Measurements from ENCODE around the gene CD19.
"Not testable (repeated sequence)": the region's sequence is repeated elsewhere in the genome, so short reads cannot be mapped to it uniquely, and the experiment has no call there.

The CD19 gene

DNA sequence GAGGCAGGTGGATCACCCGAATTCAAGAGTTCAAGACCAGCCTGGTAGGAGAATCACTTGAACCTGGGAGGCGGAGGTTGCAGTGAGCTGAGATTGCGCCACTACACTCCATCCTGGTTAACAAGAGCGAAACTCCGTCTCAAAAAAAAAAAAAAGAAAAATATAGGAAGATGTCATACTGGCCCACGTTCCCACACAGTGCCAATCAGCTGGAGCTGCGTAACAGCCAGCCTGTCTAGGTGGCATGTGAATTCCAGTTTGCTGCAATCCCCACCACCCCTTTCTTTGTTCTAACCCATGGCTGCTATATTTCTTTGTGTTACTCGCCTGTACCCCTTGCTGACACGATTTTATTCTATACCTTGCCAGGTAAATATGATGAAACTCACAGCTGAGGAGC, 26.4 kb downstream of the CD19 start:
- TF ChIP-seq CTCF (IDR thresholded peaks at IDR 0.05; ENCODE audit: low read depth, low read length), result no peak
- H3K4me3 ChIP-seq (ENCODE audit: low read depth, low read length), result no peak overlapping the region

DNA sequence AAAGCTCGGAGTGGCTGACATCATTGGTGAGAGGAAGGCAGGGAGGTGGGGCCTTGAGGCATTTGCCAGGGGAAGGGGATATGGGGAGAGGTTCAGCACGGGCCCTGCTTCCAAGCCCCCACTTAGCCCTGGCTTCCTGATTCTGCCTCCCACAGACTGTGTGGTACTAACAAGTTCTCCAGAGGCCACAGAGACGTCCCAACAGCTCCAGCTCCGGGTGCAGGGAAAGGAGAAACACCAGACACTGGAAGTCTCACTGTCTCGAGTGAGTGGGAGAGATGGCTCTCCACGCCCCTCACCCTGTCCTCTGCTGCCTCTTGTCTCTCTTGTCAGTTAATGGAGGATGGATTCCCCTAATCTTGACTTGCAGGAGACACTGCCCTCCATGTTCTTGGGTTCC, 27.1 kb downstream of the CD19 start:
- no peak for TF ChIP-seq CTCF (IDR thresholded peaks at IDR 0.05; ENCODE audit: low read depth, low read length)
- no peak overlapping the region for H3K4me3 ChIP-seq (ENCODE audit: low read depth, low read length)

DNA sequence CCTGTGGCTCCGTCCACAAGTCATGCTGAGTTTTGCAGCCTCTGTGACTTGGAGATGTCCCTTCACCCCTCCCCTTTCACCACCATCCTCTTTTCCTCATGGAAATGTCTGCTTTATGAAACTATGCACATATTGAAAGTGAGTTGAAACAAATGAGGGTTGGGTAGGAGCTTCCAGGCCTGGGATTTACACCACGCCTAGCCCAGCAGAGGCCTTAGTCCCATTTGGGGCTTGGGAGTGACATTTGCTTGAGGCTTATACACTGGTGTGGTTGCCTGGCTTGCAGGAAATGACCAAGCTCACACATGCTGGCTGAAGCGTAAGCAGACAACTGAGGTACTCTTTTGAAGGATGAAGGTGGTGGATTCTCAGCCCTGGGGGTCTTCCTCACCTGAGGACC, 32.3 kb downstream of the CD19 start:
- TF ChIP-seq CTCF (IDR thresholded peaks at IDR 0.05; ENCODE audit: low read depth, low read length), result no peak
- H3K4me3 ChIP-seq (ENCODE audit: low read depth, low read length), result no peak overlapping the region

- H3K4me3 ChIP-seq (ENCODE audit: low read depth, low read length), result no peak overlapping the region
- TF ChIP-seq CTCF (IDR thresholded peaks at IDR 0.05; ENCODE audit: low read depth, low read length), result no peak
These were observed 32.7 kb downstream of the CD19 start for GRCh38 chr16:28964496-28964895.

GRCh38 chr16:28967156-28967555, 35.4 kb downstream of the CD19 start:
- no peak overlapping the region for H3K4me3 ChIP-seq (ENCODE audit: low read depth, low read length)
- no peak for TF ChIP-seq CTCF (IDR thresholded peaks at IDR 0.05; ENCODE audit: low read depth, low read length)

GRCh38 chr16:28969696-28970095, 37.9 kb downstream of the CD19 start:
- H3K4me3 ChIP-seq (ENCODE audit: low read depth, low read length), result not testable (repeated sequence)

GRCh38 chr16:28974007-28974436, 42.3 kb downstream of the CD19 start:
- H3K4me3 ChIP-seq (ENCODE audit: low read depth, low read length), result peak overlapping the region; percentile 94
- TF ChIP-seq CTCF (IDR thresholded peaks at IDR 0.05; ENCODE audit: low read depth, low read length), result peak; percentile 84

DNA sequence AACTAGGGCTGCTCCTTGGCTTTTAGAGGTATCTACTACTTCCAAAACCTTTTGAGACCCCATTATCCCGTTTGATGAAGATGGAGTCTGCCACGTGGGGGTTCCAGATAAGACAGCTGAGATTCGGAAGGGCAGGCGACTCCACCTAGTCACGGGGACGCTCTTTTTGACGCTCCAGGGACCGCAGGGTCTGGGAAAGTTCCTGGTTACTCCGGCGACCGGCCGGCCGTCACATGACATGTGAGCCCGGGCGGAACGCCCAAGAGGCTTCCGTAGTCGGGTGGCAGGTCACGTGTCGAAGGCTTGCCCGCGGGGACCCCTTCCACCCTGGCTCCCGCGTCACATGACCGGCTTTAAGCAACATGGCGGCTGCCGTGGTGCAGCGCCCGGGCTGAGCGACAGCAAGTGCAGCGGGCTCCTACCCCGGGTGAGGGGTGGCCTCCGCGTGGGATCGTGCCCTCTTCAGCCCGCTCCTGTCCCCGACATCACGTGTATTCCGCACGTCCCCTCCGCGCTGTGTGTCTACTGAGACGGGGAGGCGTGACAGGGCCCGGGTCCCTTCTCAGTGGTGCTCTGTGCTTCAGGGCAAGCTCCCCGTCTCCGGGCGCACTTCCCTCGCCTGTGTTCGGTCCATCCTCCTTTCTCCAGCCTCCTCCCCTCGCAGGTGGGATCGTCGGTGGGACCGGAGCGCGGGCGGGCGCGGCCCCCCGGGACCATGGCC, 42.8 kb downstream of the CD19 start, which contains the start of gene SPNS1:
Gene SPNS1, plus strand, starts transcription at position 342 of the 721 bp plus-strand sequence. Its CDS starts 374 bp downstream, at position 716.
- no peak for TF ChIP-seq CTCF (IDR thresholded peaks at IDR 0.05; ENCODE audit: low read depth, low read length)
- peak within 1 kb of the TSS; percentile 94 for H3K4me3 ChIP-seq (ENCODE audit: low read depth, low read length)

All from WI38 (cell line).